Epithelial cell of proximal tubule (primary cell): ENCODE measurements around the gene EEF1A1. TPM values are rescaled to one million over a fixed set of nuclear protein-coding genes. Genes with fewer than 3 reads are reported as not detected.
"Not testable (repeated sequence)": the region's sequence is repeated elsewhere in the genome, so short reads cannot be mapped to it uniquely, and the experiment has no call there.

ENCODE experiments used
- DNase-seq: peaks from one replicate; pipeline ENCODE4 v3.0.0-alpha.2; 2011; ENCODE audit warnings: low read depth
- H3K4me3 ChIP-seq: 2 replicates; pipeline ENCODE4 v1.5.1; 2011; ENCODE audit warnings: low read depth, mild to moderate bottlenecking, low read length
- total RNA-seq: library from RNA; depleted of rRNA; stranded (reverse); fragments of >200 nt; gene quantifications from 2 replicates; pipeline ENCODE4 v1.2.3, GENCODE V29; 2015
- TF ChIP-seq, protein P1 (sequence below): conservative IDR thresholded peaks from 2 replicates; pipeline ENCODE4 v1.5.1; 2012; ENCODE audit warnings: low read depth, mild to moderate bottlenecking, low read length

EEF1A1 gene
- total RNA-seq, 1 donor from 2014 or later: 15,338 TPM

DNA sequence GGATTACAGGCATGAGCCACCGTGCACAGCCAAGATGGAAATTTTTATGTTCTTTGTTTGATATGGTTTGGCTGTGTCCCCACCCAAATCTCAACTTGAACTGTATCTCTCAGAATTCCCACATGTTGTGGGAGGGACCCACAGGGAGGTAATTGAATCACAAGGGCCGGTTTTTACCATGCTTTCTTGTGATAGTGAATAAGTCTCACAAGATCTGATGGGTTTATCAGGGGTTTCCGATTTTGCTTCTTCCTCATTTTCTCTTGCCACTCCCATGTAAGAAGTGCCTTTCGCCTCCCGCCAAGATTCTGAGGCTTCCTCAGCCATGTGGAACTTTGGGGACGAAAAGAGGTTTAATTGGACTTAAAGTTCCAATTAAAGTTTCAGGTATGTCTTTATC, 14.6 kb downstream of the EEF1A1 start:
- TF ChIP-seq, protein P1, sequence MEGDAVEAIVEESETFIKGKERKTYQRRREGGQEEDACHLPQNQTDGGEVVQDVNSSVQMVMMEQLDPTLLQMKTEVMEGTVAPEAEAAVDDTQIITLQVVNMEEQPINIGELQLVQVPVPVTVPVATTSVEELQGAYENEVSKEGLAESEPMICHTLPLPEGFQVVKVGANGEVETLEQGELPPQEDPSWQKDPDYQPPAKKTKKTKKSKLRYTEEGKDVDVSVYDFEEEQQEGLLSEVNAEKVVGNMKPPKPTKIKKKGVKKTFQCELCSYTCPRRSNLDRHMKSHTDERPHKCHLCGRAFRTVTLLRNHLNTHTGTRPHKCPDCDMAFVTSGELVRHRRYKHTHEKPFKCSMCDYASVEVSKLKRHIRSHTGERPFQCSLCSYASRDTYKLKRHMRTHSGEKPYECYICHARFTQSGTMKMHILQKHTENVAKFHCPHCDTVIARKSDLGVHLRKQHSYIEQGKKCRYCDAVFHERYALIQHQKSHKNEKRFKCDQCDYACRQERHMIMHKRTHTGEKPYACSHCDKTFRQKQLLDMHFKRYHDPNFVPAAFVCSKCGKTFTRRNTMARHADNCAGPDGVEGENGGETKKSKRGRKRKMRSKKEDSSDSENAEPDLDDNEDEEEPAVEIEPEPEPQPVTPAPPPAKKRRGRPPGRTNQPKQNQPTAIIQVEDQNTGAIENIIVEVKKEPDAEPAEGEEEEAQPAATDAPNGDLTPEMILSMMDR: no peak
- no peak overlapping the region for H3K4me3 ChIP-seq
- no peak for DNase-seq

DNA sequence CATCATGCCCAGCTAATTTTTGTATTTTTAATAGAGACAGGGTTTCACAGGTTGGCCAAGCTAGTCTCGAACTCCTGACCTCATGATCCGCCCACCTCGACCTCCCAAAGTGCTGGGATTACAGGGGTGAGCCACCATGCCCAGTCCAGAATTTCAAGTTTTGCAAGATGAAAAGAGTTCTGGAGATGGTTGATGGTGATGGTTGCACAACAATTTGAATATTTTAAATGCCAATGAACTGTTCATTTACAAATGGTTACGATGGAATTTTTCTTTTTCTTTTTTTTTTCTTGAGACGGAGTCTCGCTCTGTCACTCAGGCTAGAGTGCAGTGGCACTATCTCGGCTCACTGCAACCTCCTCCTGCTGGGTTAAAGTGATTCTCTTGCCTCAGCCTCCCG, 15.1 kb downstream of the EEF1A1 start:
- not testable (repeated sequence) for DNase-seq, H3K4me3 ChIP-seq

DNA sequence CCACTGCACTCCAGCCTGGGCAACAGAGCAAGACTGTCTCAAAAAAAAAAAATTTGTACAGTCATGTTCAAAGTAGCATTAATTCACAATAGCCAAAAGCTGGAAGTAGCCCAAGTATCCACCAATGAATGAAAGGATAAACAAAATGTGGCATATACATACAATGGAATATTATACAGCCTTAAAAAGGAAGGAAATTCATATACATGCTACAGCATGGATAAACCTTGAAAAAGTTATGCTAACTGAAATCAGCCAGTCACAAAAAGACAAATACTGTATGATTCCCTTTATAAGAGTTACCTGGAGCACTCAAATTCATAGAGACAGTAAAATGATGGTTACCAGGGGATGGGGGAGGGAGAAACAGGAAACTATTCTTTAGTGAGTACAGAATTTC, 15.7 kb downstream of the EEF1A1 start:
- TF ChIP-seq, protein P1: no peak
- H3K4me3 ChIP-seq: no peak overlapping the region
- DNase-seq: no peak

DNA sequence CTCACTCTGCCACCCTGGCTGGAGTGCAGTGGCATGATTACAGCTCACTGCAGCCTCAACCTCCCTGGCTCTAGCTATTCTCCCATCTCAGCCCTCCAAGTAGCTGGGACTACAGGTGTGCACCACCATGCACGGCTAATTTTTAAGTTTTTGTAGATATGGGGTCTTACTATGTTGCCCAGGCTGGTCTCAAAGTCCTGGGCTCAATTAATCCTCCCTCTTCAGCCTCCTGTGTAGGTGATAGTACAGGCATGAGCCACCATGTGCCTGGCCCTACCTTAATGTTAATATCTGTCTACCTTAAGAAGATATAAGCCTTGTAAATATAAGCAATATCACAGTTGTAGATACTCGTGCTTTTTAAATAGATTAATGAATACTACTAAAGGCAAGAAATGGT, 16.7 kb downstream of the EEF1A1 start:
- no peak for DNase-seq
- TF ChIP-seq, protein P1: no peak
- no peak overlapping the region for H3K4me3 ChIP-seq

DNA sequence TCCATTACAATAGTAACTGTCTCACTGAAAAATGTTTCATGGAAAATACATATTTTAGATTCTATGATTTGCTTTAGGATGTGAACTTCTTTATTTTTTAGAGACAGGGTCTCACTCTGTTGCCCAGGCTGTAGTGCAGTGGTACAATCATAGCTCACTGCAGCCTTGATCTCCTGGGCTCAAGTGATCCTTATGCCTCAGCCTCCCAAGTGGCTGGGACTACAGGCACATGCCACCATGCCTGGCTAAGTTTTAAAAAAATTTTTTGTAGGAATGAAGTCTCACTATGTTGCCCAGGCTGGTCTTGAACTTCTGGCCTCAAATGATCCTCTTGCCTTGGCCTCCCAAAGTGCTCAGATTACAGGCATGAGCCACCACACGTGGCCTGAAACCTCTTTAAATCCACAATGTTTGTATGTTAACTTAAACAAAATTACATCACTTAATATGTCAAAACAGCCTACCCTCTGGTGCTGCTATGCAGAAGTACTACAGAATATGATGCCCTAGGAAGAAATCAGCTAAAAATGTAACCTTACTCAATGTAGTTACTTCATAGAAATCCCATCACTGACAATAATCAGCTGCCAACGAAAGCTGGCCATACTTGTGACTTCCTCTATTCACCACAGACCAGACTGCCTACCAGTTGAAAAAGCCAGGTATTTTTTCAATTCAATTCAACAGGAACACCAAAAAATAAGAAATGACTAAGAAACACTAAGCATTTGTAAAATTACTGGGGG, 17.6 kb downstream of the EEF1A1 start:
- DNase-seq: no peak

DNA sequence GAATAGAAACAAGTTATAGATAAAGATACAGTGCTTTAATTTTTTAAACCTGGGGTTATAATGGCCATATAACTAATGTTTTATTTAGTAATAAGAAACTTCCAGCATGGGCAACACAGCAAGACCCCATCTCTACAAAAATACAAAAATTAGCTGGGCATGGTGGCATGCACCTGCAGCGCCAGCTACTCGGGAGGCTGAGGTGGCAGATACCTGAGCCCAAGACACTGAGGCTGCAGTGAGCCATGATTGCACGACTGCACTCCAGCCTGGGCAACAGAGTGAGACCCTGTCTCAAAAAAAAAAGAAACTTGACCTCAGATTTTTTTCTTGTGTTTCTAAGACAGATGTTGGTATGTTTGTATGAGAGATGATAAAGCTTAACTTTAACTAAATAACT, 22.9 kb downstream of the EEF1A1 start:
- H3K4me3 ChIP-seq: no peak overlapping the region
- DNase-seq: no peak
- TF ChIP-seq, protein P1: no peak

More for the DNA sequence above, 17.6 kb downstream of the EEF1A1 start:
- TF ChIP-seq, protein P1: no peak
- no peak overlapping the region for H3K4me3 ChIP-seq

DNA sequence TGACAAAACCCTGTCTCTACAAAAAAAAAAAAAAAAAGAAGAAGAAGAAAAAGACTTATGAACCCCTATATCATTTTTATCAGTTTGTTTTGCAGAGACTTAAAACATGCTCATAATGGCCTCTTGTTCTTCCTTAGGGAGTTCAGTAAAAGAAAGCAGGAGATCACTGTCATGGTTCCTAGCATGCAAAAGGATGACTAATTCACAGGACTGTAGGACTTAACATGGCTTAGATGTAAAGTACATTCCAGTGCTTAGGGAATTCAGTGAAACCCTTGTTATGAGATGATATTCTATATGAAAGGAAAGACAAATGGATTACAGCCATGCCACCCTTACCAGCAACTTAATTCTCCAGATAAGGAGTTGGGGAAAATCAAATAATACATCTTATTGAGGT, 29.5 kb downstream of the EEF1A1 start:
- no peak overlapping the region for H3K4me3 ChIP-seq
- TF ChIP-seq, protein P1: no peak
- no peak for DNase-seq
